Caco-2 (cell line): ENCODE data around the gene NGF. TPM values are rescaled to one million over a fixed set of nuclear protein-coding genes. Genes with fewer than 3 reads are reported as not detected.

ENCODE experiments used
- BruUV-seq: library from RNA; stranded (reverse); fragments of 400-500 nt; replicated peaks from 2 replicates; lab custom pipeline; 2021; lab: Mats Ljungman, UMichigan
- CTCF ChIA-PET: fragments of 300-600 bp; sonication (Branson Sonifier 250); formaldehyde crosslinking; loops from one replicate; lab custom pipeline; 2022; ENCODE audit warnings: antibody characterized with exemption; lab: Charles Lee
- POLR2A ChIA-PET: fragments of 300-600 bp; sonication (Branson Sonifier 250); formaldehyde crosslinking; loops from one replicate; lab custom pipeline; 2022; ENCODE audit warnings: antibody characterized with exemption; lab: Charles Lee
- DNase-seq, 2 experiments: peaks; one replicate each; pipeline versions ENCODE4 v3.0.0 to v3.0.0-alpha.2; 2020 to 2022
- H3K27me3 ChIP-seq: replicated peaks from 2 replicates; pipeline ENCODE4 v1.6.0; 2011; ENCODE audit warnings: low read length; ENCODE audit not compliant: control insufficient read depth, insufficient read depth
- H3K36me3 ChIP-seq: 2 replicates; pipeline ENCODE4 v1.5.1; 2011; ENCODE audit warnings: low read length; ENCODE audit not compliant: control insufficient read depth, insufficient read depth
- H3K4me1 ChIP-seq: fragments of 250-450 bp; sonication (Bioruptor Pico); 2 replicates; pipeline ENCODE4 v1.5.1; 2020; ENCODE audit warnings: mild to moderate bottlenecking
- H3K4me3 ChIP-seq: 2 replicates; pipeline ENCODE4 v1.5.1; 2011; ENCODE audit warnings: low read depth, mild to moderate bottlenecking, control low read depth, low read length
- H3K9me3 ChIP-seq: fragments of 250-450 bp; sonication (Bioruptor Pico); 2 replicates; pipeline ENCODE4 v1.5.1; 2020; ENCODE audit warnings: mild to moderate bottlenecking, moderate library complexity
- H3K27ac Mint-ChIP-seq: one replicate; pipeline ENCODE4 v1.8.0; 2022; ENCODE audit warnings: mixed read lengths; ENCODE audit not compliant: unreplicated experiment
- H3K27me3 Mint-ChIP-seq: one replicate; pipeline ENCODE4 v1.8.0; 2022; ENCODE audit warnings: mixed read lengths; ENCODE audit not compliant: insufficient read depth, unreplicated experiment
- H3K36me3 Mint-ChIP-seq: one replicate; pipeline ENCODE4 v1.8.0; 2022; ENCODE audit warnings: mild to moderate bottlenecking, mixed read lengths; ENCODE audit not compliant: insufficient read depth, unreplicated experiment
- H3K4me1 Mint-ChIP-seq: one replicate; pipeline ENCODE4 v1.8.0; 2022; ENCODE audit warnings: low read depth, mixed read lengths; ENCODE audit not compliant: unreplicated experiment
- H3K4me3 Mint-ChIP-seq: one replicate; pipeline ENCODE4 v1.8.0; 2022; ENCODE audit warnings: mild to moderate bottlenecking, moderate library complexity, mixed read lengths; ENCODE audit not compliant: unreplicated experiment
- H3K9me3 Mint-ChIP-seq: one replicate; pipeline ENCODE4 v1.8.0; 2022; ENCODE audit warnings: mixed read lengths; ENCODE audit not compliant: unreplicated experiment
- CTCF ChIP-seq, 2 experiments: fragments of 200-600 bp in 1 of 2; IDR thresholded peaks; 1 replicate in 1 of 2; 2 replicates in 1 of 2; pipeline versions ENCODE4 v1.5.1 to v1.8.0; 2011 to 2022; ENCODE audit warnings: antibody characterized with exemption in 1 of 2, control low read depth in 1 of 2, inconsistent platforms in 1 of 2, low read depth in 1 of 2, low read length in 1 of 2, mild to moderate bottlenecking in 1 of 2, moderate library complexity in 1 of 2; ENCODE audit not compliant: insufficient read depth in 1 of 2, severe bottlenecking in 1 of 2, unreplicated experiment in 1 of 2
- intact Hi-C: fragments of 100-400 bp; cut with micrococcal nuclease; formaldehyde crosslinking; loops from one replicate; pipeline ENCODE4 v1.10.0; 2022; ENCODE audit not compliant: unreplicated experiment
- total RNA-seq: library from RNA; stranded (reverse); gene quantifications from 2 replicates; pipeline ENCODE4 v1.2.3, GENCODE V29; 2022

Gene NGF
- total RNA-seq, 1 experiment from 2014 or later = not detected

GRCh38 chr1:115326419-115326818, 11.6 kb downstream of the NGF start:
- Histone ChIP-seq H3K4me1 (no peaks in the 10 kb centered on the region), H3K9me3 (no peaks in the 10 kb centered on the region), H3K27me3 (no peaks in the 10 kb centered on the region), H3K36me3 (no peaks in the 10 kb centered on the region), H3K4me3 (no peak overlapping the region)
- intact Hi-C loops = no loop called here
- H3K9me3 Mint-ChIP-seq = no peaks in the 10 kb centered on the region
- H3K4me3 Mint-ChIP-seq = no peak overlapping the region
- no peak for DNase-seq
- BruUV-seq = no TSS peak
- POLR2A ChIA-PET = no interaction called here
- TF ChIP-seq CTCF (IDR thresholded peaks at IDR 0.05; ENCODE audit: insufficient read depth in 1 of 2, low read depth in 1 of 2, low read length in 1 of 2, severe bottlenecking in 1 of 2, unreplicated experiment in 1 of 2) = no peak
- CTCF ChIA-PET = no interaction called here
- H3K27me3 Mint-ChIP-seq = peaks cover 3% of the 10 kb centered on the region
- H3K4me1 Mint-ChIP-seq = no peaks in the 10 kb centered on the region
- H3K27ac Mint-ChIP-seq = no peak overlapping the region
- no peaks in the 10 kb centered on the region for H3K36me3 Mint-ChIP-seq

DNA sequence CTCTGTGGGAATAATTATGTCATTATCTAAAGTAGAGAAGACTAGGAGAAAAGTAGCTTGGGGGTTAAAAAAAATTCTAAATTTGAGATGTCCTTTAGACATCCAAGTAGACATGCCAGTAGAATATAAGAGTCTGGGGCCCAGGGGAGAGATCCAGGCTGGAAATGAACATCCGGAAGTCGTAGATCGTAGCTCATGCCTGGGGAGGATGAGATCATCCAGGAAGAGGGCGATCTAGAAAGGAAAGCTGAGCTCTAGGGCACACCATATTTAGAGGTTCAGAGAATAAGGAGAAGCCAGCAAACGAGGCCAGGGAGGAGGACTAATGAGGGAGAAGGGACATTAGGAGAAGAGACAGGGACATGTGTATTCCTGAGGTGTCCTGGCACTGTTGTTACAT, 12.2 kb downstream of the NGF start:
- intact Hi-C loops = no loop called here
- H3K36me3 ChIP-seq = no peaks in the 10 kb centered on the region
- ChIA-PET POLR2A (no interaction called here), CTCF (no interaction called here)
- DNase-seq = no peak
- H3K4me3 Mint-ChIP-seq = no peak overlapping the region
- H3K4me1 ChIP-seq = no peaks in the 10 kb centered on the region
- H3K9me3 ChIP-seq = no peaks in the 10 kb centered on the region
- H3K27ac Mint-ChIP-seq = no peak overlapping the region
- TF ChIP-seq CTCF (IDR thresholded peaks at IDR 0.05; ENCODE audit: insufficient read depth in 1 of 2, low read depth in 1 of 2, low read length in 1 of 2, severe bottlenecking in 1 of 2, unreplicated experiment in 1 of 2) = no peak
- no peak overlapping the region for H3K4me3 ChIP-seq
- H3K9me3 Mint-ChIP-seq = no peaks in the 10 kb centered on the region
- H3K4me1 Mint-ChIP-seq = no peaks in the 10 kb centered on the region
- H3K36me3 Mint-ChIP-seq = no peaks in the 10 kb centered on the region
- BruUV-seq = no TSS peak
- H3K27me3 Mint-ChIP-seq = peaks cover 3% of the 10 kb centered on the region
- H3K27me3 ChIP-seq = no peaks in the 10 kb centered on the region

DNA sequence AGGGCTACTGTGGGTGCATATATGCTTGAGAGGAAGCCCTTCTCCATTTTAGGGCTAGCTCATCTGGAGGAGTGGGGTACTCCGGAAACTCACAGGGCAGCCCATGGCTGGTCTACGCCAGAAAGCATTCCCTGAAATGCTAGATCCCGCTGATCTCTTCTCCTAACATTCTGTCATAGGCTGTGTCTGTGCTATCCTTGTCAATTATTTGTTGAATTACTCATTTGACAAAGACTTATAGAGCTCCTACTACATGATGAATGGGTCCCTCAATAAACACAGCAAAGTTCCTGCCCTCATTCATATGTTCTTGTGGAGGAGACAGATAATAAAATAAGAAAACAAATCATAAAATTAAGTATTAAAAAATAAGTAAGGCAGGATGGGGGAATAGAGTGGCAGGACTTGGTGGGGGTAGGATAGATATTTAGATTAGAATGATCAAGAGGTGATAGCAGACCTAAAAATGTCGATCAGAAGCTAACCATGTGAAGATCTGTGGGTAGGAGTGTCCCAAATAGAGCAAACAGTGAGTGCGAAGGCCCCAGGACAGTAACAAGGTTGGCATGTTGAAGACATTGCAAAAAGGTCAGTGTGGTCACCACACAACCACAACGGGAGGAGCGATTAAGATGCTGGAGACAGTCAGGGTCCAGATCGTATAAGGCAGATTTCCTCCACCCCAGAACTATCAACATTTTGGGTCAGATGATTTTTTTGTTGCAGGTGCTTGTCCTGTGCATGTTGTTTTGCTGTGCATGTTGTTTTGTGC, 13.2 kb downstream of the NGF start:
- DNase-seq = no peak
- Mint-ChIP-seq H3K4me1 (no peaks in the 10 kb centered on the region), H3K27me3 (peaks cover 3% of the 10 kb centered on the region), H3K27ac (peak overlapping the region; percentile 26), H3K9me3 (no peaks in the 10 kb centered on the region), H3K36me3 (no peaks in the 10 kb centered on the region), H3K4me3 (no peak overlapping the region)
- H3K36me3 ChIP-seq = no peaks in the 10 kb centered on the region
- BruUV-seq = no TSS peak
- CTCF ChIA-PET = no interaction called here
- intact Hi-C loops = no loop called here
- no peaks in the 10 kb centered on the region for H3K27me3 ChIP-seq
- H3K4me1 ChIP-seq = no peaks in the 10 kb centered on the region
- POLR2A ChIA-PET = no interaction called here
- no peak for TF ChIP-seq CTCF (IDR thresholded peaks at IDR 0.05; ENCODE audit: insufficient read depth in 1 of 2, low read depth in 1 of 2, low read length in 1 of 2, severe bottlenecking in 1 of 2, unreplicated experiment in 1 of 2)
- no peaks in the 10 kb centered on the region for H3K9me3 ChIP-seq
- H3K4me3 ChIP-seq = no peak overlapping the region
